ENCODE data around the gene RBM43. TPM values are rescaled to one million over a fixed set of nuclear protein-coding genes. Genes with fewer than 3 reads are reported as not detected.
"Not testable (repeated sequence)": the region's sequence is repeated elsewhere in the genome, so short reads cannot be mapped to it uniquely, and the experiment has no call there.

RBM43 gene
- total RNA-seq: 2.5 and 3.4 TPM in 2 replicates

GRCh38 chr2:151261231-151261976 is at the start of gene RBM43:
Gene RBM43 (minus strand): TSS chr2:151261863. CDS start chr2:151261727, 136 bp downstream.
- H3K4me1 Mint-ChIP-seq: peaks cover 28% of the 10 kb centered on the region
- DNase-seq: peak; percentile 97
- H3K27ac Mint-ChIP-seq: peak within 1 kb of the TSS; percentile 99
- intact Hi-C loops (cut with micrococcal nuclease): loop anchor here (1.0 to 10.0 kb wide), 4 partner anchors 28 to 373 kb away; partner anchors contain the start of gene NMI
- H3K36me3 Mint-ChIP-seq (ENCODE audit: low read depth): peaks cover 4% of the 10 kb centered on the region
- peaks cover 2% of the 10 kb centered on the region for H3K27me3 Mint-ChIP-seq
- H3K9me3 Mint-ChIP-seq: no peaks in the 10 kb centered on the region
- peak within 1 kb of the TSS; percentile 95 for H3K4me3 Mint-ChIP-seq

- H3K4me1 Mint-ChIP-seq; H3K27ac Mint-ChIP-seq; H3K36me3 Mint-ChIP-seq (ENCODE audit: low read depth); H3K9me3 Mint-ChIP-seq; intact Hi-C loops (cut with micrococcal nuclease); DNase-seq; H3K4me3 Mint-ChIP-seq: not testable (repeated sequence)
- peaks cover 16% of the 10 kb centered on the region for H3K27me3 Mint-ChIP-seq
Observed at GRCh38 chr2:151310313-151310712, 48.6 kb upstream of the RBM43 start.

- DNase-seq: no peak
- no peaks in the 10 kb centered on the region for H3K4me1 Mint-ChIP-seq
- no peak overlapping the region for H3K27ac Mint-ChIP-seq
- no peaks in the 10 kb centered on the region for H3K36me3 Mint-ChIP-seq (ENCODE audit: low read depth)
- H3K9me3 Mint-ChIP-seq: peaks cover 6% of the 10 kb centered on the region
- H3K4me3 Mint-ChIP-seq: no peak overlapping the region
- peaks cover 24% of the 10 kb centered on the region for H3K27me3 Mint-ChIP-seq
- intact Hi-C loops (cut with micrococcal nuclease): no loop called here
Observed at GRCh38 chr2:151306621-151307020, 45.0 kb upstream of the RBM43 start.

GRCh38 chr2:151305129-151305691 is 43.5 kb upstream of the RBM43 start:
- H3K9me3 Mint-ChIP-seq: peaks cover 6% of the 10 kb centered on the region
- H3K4me1 Mint-ChIP-seq: no peaks in the 10 kb centered on the region
- peaks cover 25% of the 10 kb centered on the region for H3K27me3 Mint-ChIP-seq
- intact Hi-C loops (cut with micrococcal nuclease): no loop called here
- no peaks in the 10 kb centered on the region for H3K36me3 Mint-ChIP-seq (ENCODE audit: low read depth)
- DNase-seq: no peak
- H3K4me3 Mint-ChIP-seq: no peak overlapping the region
- no peak overlapping the region for H3K27ac Mint-ChIP-seq

- intact Hi-C loops (cut with micrococcal nuclease): no loop called here
- peaks cover 6% of the 10 kb centered on the region for H3K4me1 Mint-ChIP-seq
- peaks cover 22% of the 10 kb centered on the region for H3K27me3 Mint-ChIP-seq
- H3K4me3 Mint-ChIP-seq: no peak overlapping the region
- peaks cover 13% of the 10 kb centered on the region for H3K9me3 Mint-ChIP-seq
- no peak overlapping the region for H3K27ac Mint-ChIP-seq
- no peaks in the 10 kb centered on the region for H3K36me3 Mint-ChIP-seq (ENCODE audit: low read depth)
- no peak for DNase-seq
Observed at GRCh38 chr2:151302879-151303278, 41.2 kb upstream of the RBM43 start.

GRCh38 chr2:151302404-151302803 is 40.7 kb upstream of the RBM43 start:
- Mint-ChIP-seq H3K9me3 (peaks cover 13% of the 10 kb centered on the region), H3K27ac (no peak overlapping the region), H3K27me3 (peaks cover 17% of the 10 kb centered on the region), H3K4me1 (peaks cover 10% of the 10 kb centered on the region), H3K36me3 (ENCODE audit: low read depth) (no peaks in the 10 kb centered on the region), H3K4me3 (no peak overlapping the region)
- no peak for DNase-seq
- intact Hi-C loops (cut with micrococcal nuclease): no loop called here

- Mint-ChIP-seq H3K27me3 (peaks cover 10% of the 10 kb centered on the region), H3K36me3 (ENCODE audit: low read depth) (no peaks in the 10 kb centered on the region), H3K4me1 (peaks cover 11% of the 10 kb centered on the region), H3K27ac (no peak overlapping the region), H3K9me3 (peaks cover 13% of the 10 kb centered on the region), H3K4me3 (no peak overlapping the region)
- intact Hi-C loops (cut with micrococcal nuclease): no loop called here
- no peak for DNase-seq
Observed at GRCh38 chr2:151299920-151300539, 38.4 kb upstream of the RBM43 start.

- intact Hi-C loops (cut with micrococcal nuclease): no loop called here
- no peaks in the 10 kb centered on the region for H3K36me3 Mint-ChIP-seq (ENCODE audit: low read depth)
Observed at GRCh38 chr2:151297882-151298281, 36.2 kb upstream of the RBM43 start.

GRCh38 chr2:151295926-151296325 is 34.3 kb upstream of the RBM43 start:
- not testable (repeated sequence) for H3K27me3 Mint-ChIP-seq, H3K4me3 Mint-ChIP-seq

More at GRCh38 chr2:151297882-151298281, 36.2 kb upstream of the RBM43 start:
- DNase-seq: no peak
- H3K4me1 Mint-ChIP-seq: peaks cover 11% of the 10 kb centered on the region
- peaks cover 13% of the 10 kb centered on the region for H3K9me3 Mint-ChIP-seq
- peak overlapping the region; percentile 41 for H3K27ac Mint-ChIP-seq
- H3K27me3 Mint-ChIP-seq: peaks cover 7% of the 10 kb centered on the region
- peak overlapping the region; percentile 34 for H3K4me3 Mint-ChIP-seq

GRCh38 chr2:151292546-151292945 is 30.9 kb upstream of the RBM43 start:
- DNase-seq: no peak
- H3K4me3 Mint-ChIP-seq: no peak overlapping the region
- peaks cover 3% of the 10 kb centered on the region for H3K9me3 Mint-ChIP-seq
- H3K4me1 Mint-ChIP-seq: peaks cover 18% of the 10 kb centered on the region
- H3K36me3 Mint-ChIP-seq (ENCODE audit: low read depth): peaks cover 7% of the 10 kb centered on the region
- H3K27ac Mint-ChIP-seq: no peak overlapping the region
- intact Hi-C loops (cut with micrococcal nuclease): no loop called here
- no peaks in the 10 kb centered on the region for H3K27me3 Mint-ChIP-seq

More at GRCh38 chr2:151295926-151296325, 34.3 kb upstream of the RBM43 start:
- DNase-seq; intact Hi-C loops (cut with micrococcal nuclease); H3K27ac Mint-ChIP-seq; H3K36me3 Mint-ChIP-seq (ENCODE audit: low read depth): not testable (repeated sequence)
- peaks cover 14% of the 10 kb centered on the region for H3K4me1 Mint-ChIP-seq
- H3K9me3 Mint-ChIP-seq: peaks cover 13% of the 10 kb centered on the region

- H3K4me3 Mint-ChIP-seq: no peak overlapping the region
- H3K27me3 Mint-ChIP-seq: no peaks in the 10 kb centered on the region
- no peak for DNase-seq
- H3K4me1 Mint-ChIP-seq: peaks cover 19% of the 10 kb centered on the region
- H3K36me3 Mint-ChIP-seq (ENCODE audit: low read depth): peaks cover 11% of the 10 kb centered on the region
- H3K9me3 Mint-ChIP-seq: no peaks in the 10 kb centered on the region
- intact Hi-C loops (cut with micrococcal nuclease): no loop called here
- H3K27ac Mint-ChIP-seq: no peak overlapping the region
Observed at GRCh38 chr2:151292141-151292540, 30.5 kb upstream of the RBM43 start.

GRCh38 chr2:151291224-151291623 is 29.6 kb upstream of the RBM43 start:
- peaks cover 18% of the 10 kb centered on the region for H3K36me3 Mint-ChIP-seq (ENCODE audit: low read depth)
- H3K9me3 Mint-ChIP-seq: no peaks in the 10 kb centered on the region

GRCh38 chr2:151289972-151290866 is 28.6 kb upstream of the RBM43 start:
- H3K27ac Mint-ChIP-seq: peak overlapping the region; percentile 97
- DNase-seq: peak; percentile 76
- peaks cover 29% of the 10 kb centered on the region for H3K4me1 Mint-ChIP-seq
- peaks cover 21% of the 10 kb centered on the region for H3K36me3 Mint-ChIP-seq (ENCODE audit: low read depth)
- intact Hi-C loops (cut with micrococcal nuclease): loop anchor here (1.0 to 2.0 kb wide), 5 partner anchors 29 to 1703 kb away; partner anchors contain the start of genes ARL5A, MMADHC, RBM43 and RIF1
- peak overlapping the region; percentile 86 for H3K4me3 Mint-ChIP-seq
- no peaks in the 10 kb centered on the region for H3K9me3 Mint-ChIP-seq
- no peaks in the 10 kb centered on the region for H3K27me3 Mint-ChIP-seq

More at GRCh38 chr2:151291224-151291623, 29.6 kb upstream of the RBM43 start:
- Mint-ChIP-seq H3K4me3 (peak overlapping the region; percentile 86), H3K4me1 (peaks cover 27% of the 10 kb centered on the region), H3K27me3 (no peaks in the 10 kb centered on the region), H3K27ac (no peak overlapping the region)
- no peak for DNase-seq
- intact Hi-C loops (cut with micrococcal nuclease): no loop called here
